Forelimb muscle (tissue), 1 donor: ENCODE results near the gene SYNE1. TPM values are rescaled to one million over a fixed set of nuclear protein-coding genes. Genes with fewer than 3 reads are reported as not detected.

Experiments
- DNase-seq: peaks from one replicate; pipeline ENCODE4 v3.0.0-alpha.2; 2013; ENCODE audit warnings: low read depth
- polyA plus RNA-seq: library from polyadenylated mRNA; unstranded; fragments of 120-200 nt; gene quantifications from one replicate; pipeline ENCODE4 v1.2.1, GENCODE V29; 2013; ENCODE audit not compliant: insufficient read length

SYNE1 gene
- polyA plus RNA-seq, 1 donor, result 97.1 TPM

- no peak for DNase-seq
Measured at GRCh38 chr6:152236370-152237097, 400.6 kb downstream of the SYNE1 start.

DNA sequence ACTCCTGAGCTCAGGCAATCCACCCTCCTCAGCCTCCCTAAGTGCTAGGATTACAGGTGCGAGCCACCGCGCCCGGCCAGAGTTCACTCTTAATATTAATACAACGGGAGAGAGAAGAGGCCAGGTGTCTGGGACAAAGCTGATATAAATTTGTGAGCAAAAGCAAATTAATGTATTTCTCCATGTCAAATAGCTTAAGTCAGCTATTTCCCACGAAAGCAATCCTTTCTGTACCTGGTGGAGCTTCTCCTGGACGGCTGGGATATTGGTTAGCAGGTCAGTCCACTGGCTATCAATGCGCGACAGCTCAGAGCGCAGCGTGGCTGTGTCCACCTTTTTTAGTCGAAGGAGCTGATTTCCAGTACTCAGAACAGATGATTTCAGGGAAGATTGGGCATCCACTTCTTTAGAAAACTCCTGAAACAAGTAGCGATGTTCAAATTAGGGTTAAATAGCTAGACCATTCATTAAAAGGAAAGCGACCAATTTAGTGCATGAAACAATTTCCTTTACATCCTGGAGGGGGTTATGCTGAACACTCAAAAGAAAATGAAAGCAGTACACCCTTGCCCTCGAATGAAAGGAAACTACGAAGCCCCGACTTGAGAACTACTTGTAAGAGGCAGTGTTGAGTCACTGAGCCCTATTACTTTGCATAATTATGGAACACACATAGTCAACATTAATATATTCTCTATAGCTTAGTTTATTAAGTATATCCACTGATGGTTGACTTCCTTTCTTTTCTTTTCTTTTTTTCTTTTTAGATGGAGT is 403.4 kb downstream of the SYNE1 start:
- DNase-seq, result no peak

GRCh38 chr6:152232501-152233151 is 404.5 kb downstream of the SYNE1 start:
- no peak for DNase-seq

GRCh38 chr6:152229330-152229729 is 407.8 kb downstream of the SYNE1 start:
- DNase-seq, result no peak

- no peak for DNase-seq
Measured at GRCh38 chr6:152226119-152226518, 411.0 kb downstream of the SYNE1 start.

GRCh38 chr6:152225241-152225934 is 411.8 kb downstream of the SYNE1 start:
- DNase-seq, result no peak

DNA sequence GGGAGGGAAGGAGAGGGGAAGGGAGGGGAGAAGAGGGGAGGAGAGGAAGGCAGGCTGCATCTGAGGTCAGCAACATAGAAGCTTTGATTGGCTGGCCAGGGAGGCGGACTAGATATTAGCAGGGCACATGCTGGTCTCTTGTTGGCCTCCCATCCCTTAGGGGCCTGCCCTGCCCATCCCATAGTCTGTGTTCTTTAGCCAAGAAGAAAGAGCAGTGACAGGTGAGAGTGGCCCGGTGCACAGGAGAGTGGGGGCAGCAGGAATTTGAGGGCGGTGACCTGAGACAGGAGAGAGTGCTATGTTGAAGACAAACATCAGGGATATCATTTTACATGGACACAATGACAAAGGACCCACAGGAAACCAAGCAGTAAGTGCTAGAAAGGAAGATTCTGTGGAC is 413.5 kb downstream of the SYNE1 start:
- DNase-seq, result no peak

- no peak for DNase-seq
Measured at GRCh38 chr6:152221806-152222628, 415.1 kb downstream of the SYNE1 start.

- no peak for DNase-seq
Measured at GRCh38 chr6:152220786-152221185, 416.4 kb downstream of the SYNE1 start.

- no peak for DNase-seq
Measured at GRCh38 chr6:152218887-152219286, 418.3 kb downstream of the SYNE1 start.

GRCh38 chr6:152212437-152212836 is 424.7 kb downstream of the SYNE1 start:
- no peak for DNase-seq

GRCh38 chr6:152209211-152209610 is 428.0 kb downstream of the SYNE1 start:
- DNase-seq, result no peak

DNA sequence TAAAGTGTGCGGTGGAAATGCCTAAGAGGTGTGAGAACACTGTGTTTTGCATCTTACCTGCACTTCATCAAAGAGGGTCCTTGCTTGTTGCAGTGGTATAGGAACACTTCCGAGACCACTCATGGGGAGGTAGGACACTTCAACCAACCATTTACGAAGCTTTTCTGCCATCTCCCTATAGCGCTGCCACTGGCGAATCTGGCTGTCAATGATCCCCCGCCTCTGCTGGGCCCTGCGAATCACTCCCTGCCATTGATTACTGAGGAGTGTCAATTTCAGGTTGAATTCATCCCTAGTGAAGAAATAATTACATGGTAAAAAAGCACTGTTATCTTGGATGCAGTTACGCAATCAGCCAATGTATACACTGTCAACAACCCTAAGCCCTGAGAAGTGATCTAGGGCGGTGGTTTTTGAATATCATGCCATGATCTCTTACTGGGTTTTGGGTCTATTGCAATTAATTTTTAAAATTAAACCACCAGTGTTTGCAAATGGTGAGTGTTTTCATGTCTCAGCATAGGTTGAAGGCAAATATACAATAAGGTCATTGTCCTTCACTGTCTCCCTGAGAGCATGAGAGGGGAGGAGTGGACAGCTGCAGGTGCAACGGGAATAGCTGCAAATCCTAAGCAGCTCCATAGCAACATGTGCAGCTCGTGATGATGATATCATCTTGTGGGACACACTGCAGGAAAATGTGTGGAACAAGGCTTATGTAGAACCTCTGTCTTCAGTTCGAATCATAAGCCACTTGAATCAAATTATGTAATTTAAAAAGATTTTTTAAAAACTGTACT is 429.0 kb downstream of the SYNE1 start:
- DNase-seq, result no peak

GRCh38 chr6:152206072-152206818 is 430.9 kb downstream of the SYNE1 start:
- DNase-seq, result no peak

DNA sequence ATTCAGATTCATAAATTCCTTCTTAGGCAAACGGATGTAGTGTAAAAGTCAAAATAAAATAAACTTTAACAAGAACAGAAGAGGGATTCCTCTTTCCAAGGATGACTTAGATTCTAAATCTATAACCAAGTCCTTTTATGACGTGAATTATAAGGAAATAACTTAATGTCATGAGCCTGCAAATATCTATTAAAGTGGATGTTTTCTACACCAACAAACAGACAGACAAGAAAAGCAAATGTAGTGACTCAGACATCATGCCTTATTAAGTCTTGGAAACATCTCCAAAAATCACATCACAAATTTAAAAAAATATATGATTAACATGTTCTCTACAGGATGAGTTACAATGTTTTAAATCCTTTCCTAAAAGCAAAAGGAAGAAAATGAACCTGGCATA is 432.6 kb downstream of the SYNE1 start:
- no peak for DNase-seq

DNA sequence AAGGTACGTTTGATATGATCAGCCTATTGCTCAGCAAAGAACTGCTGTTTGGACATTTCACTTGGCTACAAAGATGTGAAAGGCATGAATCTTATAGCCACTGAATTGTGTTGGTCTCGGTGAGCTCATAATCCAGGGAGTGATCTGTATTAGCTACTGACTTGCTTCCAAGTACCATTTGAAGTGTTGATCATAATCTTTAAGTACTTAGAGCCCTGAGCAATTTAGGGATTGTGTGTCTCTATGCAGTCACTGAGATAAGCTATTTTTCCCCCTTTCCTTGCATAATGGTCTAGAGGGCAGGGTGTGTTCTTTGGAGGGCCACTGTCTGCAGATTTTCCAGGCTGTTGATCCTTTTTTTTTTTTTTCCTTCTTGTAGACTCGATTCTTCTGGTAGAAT is 436.0 kb downstream of the SYNE1 start:
- no peak for DNase-seq

DNA sequence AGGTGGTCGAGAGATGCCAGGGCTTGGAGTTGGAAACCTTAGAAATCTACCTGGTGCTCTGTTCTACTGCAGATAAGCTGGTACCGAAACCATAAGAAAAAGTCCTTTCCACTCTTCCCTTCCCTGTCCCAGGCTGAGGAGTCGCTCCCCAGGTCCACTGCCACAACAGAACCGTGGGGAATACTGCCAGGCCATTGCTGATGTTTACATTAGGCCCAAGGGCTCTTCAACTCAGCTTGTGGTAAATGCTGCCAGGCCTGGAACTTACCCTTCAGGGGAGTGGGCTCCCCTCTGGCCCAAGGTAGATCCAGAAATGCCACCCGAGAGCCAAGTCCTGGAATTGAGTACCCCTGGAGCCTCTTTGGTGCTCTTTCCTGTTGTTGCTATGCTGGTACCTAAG is 441.3 kb downstream of the SYNE1 start:
- DNase-seq, result no peak

GRCh38 chr6:152189736-152190135 is 447.4 kb downstream of the SYNE1 start:
- DNase-seq, result no peak

- DNase-seq, result no peak
Measured at GRCh38 chr6:152188011-152188410, 449.2 kb downstream of the SYNE1 start.

DNA sequence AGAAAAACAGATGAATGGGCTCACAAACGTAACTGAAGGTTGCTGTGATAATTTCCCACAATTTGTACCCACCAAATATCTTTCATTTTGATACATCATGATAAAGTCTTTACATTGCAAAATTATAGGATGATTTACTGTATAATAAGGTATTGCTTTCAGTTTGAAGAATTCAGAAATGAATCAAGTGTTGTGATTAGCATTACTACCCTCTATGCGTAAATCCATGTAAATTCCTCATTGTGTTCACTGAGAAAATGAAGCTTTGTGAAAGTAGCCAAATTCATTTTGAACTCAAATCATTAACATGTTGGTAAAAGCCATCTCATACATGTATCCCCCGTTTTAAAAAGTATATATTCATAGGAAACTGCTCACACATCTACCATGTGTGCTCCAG is 450.3 kb downstream of the SYNE1 start:
- no peak for DNase-seq
